IPS-20b (cell line): Measurements from ENCODE around the gene RBM33.

Experiments
- H3K27ac ChIP-seq: one replicate; pipeline ENCODE4 v1.5.1; 2013; ENCODE audit warnings: low read length
- H3K27me3 ChIP-seq: 2 replicates; pipeline ENCODE4 v1.6.1; 2013; ENCODE audit warnings: mild to moderate bottlenecking, low read length, inconsistent platforms; ENCODE audit not compliant: insufficient read depth
- H3K36me3 ChIP-seq: 2 replicates; pipeline ENCODE4 v1.6.1; 2013; ENCODE audit warnings: low read depth, mild to moderate bottlenecking, inconsistent platforms, low read length, moderate library complexity; ENCODE audit not compliant: insufficient read depth
- H3K4me1 ChIP-seq: 2 replicates; pipeline ENCODE4 v1.6.1; 2013; ENCODE audit warnings: mild to moderate bottlenecking, control low read depth, inconsistent platforms, low read length, moderate library complexity; ENCODE audit not compliant: insufficient read depth
- H3K4me3 ChIP-seq: 2 replicates; pipeline ENCODE4 v1.5.1; 2013; ENCODE audit warnings: mild to moderate bottlenecking, low read length, inconsistent platforms
- H3K9ac ChIP-seq: 2 replicates; pipeline ENCODE4 v1.6.1; 2013; ENCODE audit warnings: low read depth, mild to moderate bottlenecking, inconsistent platforms, low read length, moderate library complexity
- H3K9me3 ChIP-seq: 2 replicates; pipeline ENCODE4 v1.6.1; 2013; ENCODE audit warnings: mild to moderate bottlenecking, low read depth, low read length, inconsistent platforms; ENCODE audit not compliant: insufficient read depth

RBM33 gene

GRCh38 chr7:155732286-155732685 is 87.8 kb downstream of the RBM33 start:
- Histone ChIP-seq H3K27ac (no peak overlapping the region), H3K4me1 (no peaks in the 10 kb centered on the region), H3K4me3 (no peak overlapping the region), H3K27me3 (no peaks in the 10 kb centered on the region), H3K36me3 (peaks cover 47% of the 10 kb centered on the region; the same call in 1 of the 2 replicates), H3K9me3 (no peaks in the 10 kb centered on the region), H3K9ac (no peak overlapping the region)

GRCh38 chr7:155733582-155734444 is 89.4 kb downstream of the RBM33 start:
- no peak overlapping the region for H3K9ac ChIP-seq
- no peaks in the 10 kb centered on the region for H3K9me3 ChIP-seq
- H3K4me1 ChIP-seq = no peaks in the 10 kb centered on the region
- H3K36me3 ChIP-seq = peaks cover 53% of the 10 kb centered on the region
- no peaks in the 10 kb centered on the region for H3K27me3 ChIP-seq
- no peak overlapping the region for H3K4me3 ChIP-seq
- H3K27ac ChIP-seq = no peak overlapping the region

GRCh38 chr7:155734445-155734809 is 90.0 kb downstream of the RBM33 start:
- Histone ChIP-seq H3K4me1 (no peaks in the 10 kb centered on the region), H3K36me3 (peaks cover 57% of the 10 kb centered on the region), H3K9me3 (no peaks in the 10 kb centered on the region), H3K27me3 (no peaks in the 10 kb centered on the region), H3K9ac (no peak overlapping the region), H3K4me3 (no peak overlapping the region), H3K27ac (no peak overlapping the region)

GRCh38 chr7:155735442-155736115 is 91.1 kb downstream of the RBM33 start:
- Histone ChIP-seq H3K36me3 (peaks cover 58% of the 10 kb centered on the region), H3K27me3 (no peaks in the 10 kb centered on the region), H3K9ac (no peak overlapping the region), H3K9me3 (no peaks in the 10 kb centered on the region), H3K4me1 (peaks cover 5% of the 10 kb centered on the region; the same call in 1 of the 2 replicates), H3K4me3 (no peak overlapping the region), H3K27ac (no peak overlapping the region)

- Histone ChIP-seq H3K27ac (no peak overlapping the region), H3K4me3 (no peak overlapping the region), H3K9ac (no peak overlapping the region), H3K36me3 (peaks cover 67% of the 10 kb centered on the region), H3K27me3 (no peaks in the 10 kb centered on the region), H3K4me1 (peaks cover 9% of the 10 kb centered on the region; the same call in 1 of the 2 replicates), H3K9me3 (no peaks in the 10 kb centered on the region)
Observed at GRCh38 chr7:155737590-155737989, 93.1 kb downstream of the RBM33 start.

DNA sequence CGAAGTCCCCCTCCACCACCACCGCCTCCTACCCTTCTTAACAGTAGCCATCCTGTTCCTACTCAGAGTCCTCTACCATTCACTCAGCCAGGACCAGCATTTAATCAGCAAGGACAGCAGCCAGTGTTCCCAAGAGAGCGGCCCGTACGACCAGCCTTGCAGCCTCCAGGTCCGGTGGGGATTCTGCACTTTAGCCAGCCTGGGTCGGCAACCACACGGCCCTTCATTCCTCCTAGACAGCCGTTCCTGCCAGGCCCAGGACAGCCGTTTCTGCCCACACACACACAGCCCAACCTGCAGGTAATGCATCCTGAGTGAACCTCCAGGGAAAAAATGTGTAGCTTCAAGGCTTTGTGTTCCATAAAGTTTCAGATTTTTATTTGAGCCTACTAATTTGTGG is 93.6 kb downstream of the RBM33 start:
- peaks cover 9% of the 10 kb centered on the region; the same call in 1 of the 2 replicates for H3K4me1 ChIP-seq
- H3K36me3 ChIP-seq = peaks cover 72% of the 10 kb centered on the region
- no peak overlapping the region for H3K4me3 ChIP-seq
- H3K9me3 ChIP-seq = no peaks in the 10 kb centered on the region
- H3K27ac ChIP-seq = no peak overlapping the region
- H3K9ac ChIP-seq = no peak overlapping the region
- H3K27me3 ChIP-seq = no peaks in the 10 kb centered on the region

- Histone ChIP-seq H3K27me3 (no peaks in the 10 kb centered on the region), H3K36me3 (peaks cover 80% of the 10 kb centered on the region), H3K9me3 (no peaks in the 10 kb centered on the region), H3K4me1 (peaks cover 9% of the 10 kb centered on the region; the same call in 1 of the 2 replicates), H3K27ac (no peak overlapping the region), H3K9ac (no peak overlapping the region), H3K4me3 (no peak overlapping the region)
Observed at GRCh38 chr7:155738652-155739537, 94.4 kb downstream of the RBM33 start.

DNA sequence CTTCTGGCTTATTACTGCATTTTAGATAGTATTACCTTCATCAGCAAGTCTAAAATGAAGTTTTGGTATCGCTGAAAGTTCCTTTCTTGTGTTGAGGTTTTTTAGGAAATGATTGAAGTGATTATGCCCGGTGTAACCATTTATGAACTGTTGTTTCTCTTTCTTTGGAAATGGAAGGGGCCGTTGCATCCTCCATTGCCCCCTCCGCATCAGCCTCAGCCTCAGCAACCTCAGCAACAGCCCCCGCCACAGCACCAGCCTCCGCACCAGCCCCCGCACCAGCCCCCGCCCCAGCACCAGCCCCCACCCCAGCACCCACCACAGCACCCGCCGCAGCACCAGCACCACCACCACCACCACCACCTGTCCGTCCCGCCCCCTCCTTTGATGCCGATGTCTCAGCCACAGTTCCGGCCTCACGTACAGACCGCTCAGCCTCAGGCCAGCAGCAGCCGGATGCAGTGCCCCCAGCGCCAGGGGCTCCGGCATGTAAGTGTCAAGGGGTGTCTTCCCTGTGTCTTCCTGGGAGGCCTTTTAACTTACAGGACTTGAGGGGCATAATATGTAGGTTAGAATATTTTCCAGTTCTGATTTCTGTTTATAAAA is 95.2 kb downstream of the RBM33 start:
- Histone ChIP-seq H3K4me1 (peaks cover 9% of the 10 kb centered on the region; the same call in 1 of the 2 replicates), H3K36me3 (peaks cover 87% of the 10 kb centered on the region), H3K9me3 (no peaks in the 10 kb centered on the region), H3K27me3 (no peaks in the 10 kb centered on the region), H3K4me3 (no peak overlapping the region), H3K9ac (no peak overlapping the region), H3K27ac (no peak overlapping the region)

DNA sequence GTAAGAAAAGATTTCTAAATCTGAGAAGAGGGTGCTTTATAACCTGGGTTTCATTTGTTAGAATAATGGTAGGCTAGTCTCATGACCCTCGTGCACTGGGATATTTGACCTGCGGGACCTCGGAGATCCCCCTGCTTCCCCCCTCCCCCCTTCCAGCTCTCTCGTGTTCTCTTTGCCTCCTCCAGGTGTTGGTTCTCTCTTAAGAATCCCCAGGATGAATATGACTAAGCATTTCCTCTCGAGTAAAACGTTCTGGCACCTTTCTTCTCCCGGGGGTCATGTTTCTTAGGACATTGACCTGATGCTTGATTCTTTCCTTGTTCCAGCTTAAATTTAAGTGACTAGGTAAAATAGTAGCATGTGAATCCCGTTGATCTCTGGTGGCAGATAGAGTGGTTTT is 96.6 kb downstream of the RBM33 start:
- Histone ChIP-seq H3K27me3 (no peaks in the 10 kb centered on the region), H3K27ac (peak overlapping the region; percentile 16), H3K9me3 (no peaks in the 10 kb centered on the region), H3K36me3 (peaks cover 91% of the 10 kb centered on the region), H3K4me3 (no peak overlapping the region), H3K4me1 (peaks cover 9% of the 10 kb centered on the region; the same call in 1 of the 2 replicates), H3K9ac (peak overlapping the region; percentile 23; the same call in 1 of the 2 replicates)

- H3K9ac ChIP-seq = 0 out of 2 replicates have a peak overlapping the region, but pooled peaks have one; percentile 23
- H3K9me3 ChIP-seq = no peaks in the 10 kb centered on the region
- no peaks in the 10 kb centered on the region for H3K27me3 ChIP-seq
- H3K36me3 ChIP-seq = peaks cover 96% of the 10 kb centered on the region
- no peak overlapping the region for H3K4me3 ChIP-seq
- H3K27ac ChIP-seq = no peak overlapping the region
- peaks cover 9% of the 10 kb centered on the region; the same call in 1 of the 2 replicates for H3K4me1 ChIP-seq
Observed at GRCh38 chr7:155741805-155742204, 97.3 kb downstream of the RBM33 start.

DNA sequence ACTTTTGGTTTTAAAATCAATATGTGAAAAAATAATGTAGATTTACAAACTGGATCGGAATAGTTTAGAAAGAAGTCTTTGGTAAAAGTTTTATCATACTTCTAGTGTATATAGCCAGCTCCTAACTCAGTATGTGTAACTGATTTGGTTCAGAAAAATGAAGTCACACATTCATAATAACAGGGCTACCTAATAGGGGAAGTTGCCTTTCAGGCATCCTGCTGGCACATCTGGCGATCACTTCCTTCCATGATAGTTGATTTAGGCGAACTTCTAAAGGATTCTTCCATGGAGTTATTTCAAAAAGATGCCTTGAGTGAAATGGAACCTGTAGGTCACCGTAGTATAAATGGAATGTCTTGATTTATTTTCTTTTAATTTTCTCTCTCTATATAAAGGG is 98.7 kb downstream of the RBM33 start:
- Histone ChIP-seq H3K4me3 (no peak overlapping the region), H3K27me3 (no peaks in the 10 kb centered on the region), H3K27ac (no peak overlapping the region), H3K36me3 (peaks cover 96% of the 10 kb centered on the region), H3K9me3 (no peaks in the 10 kb centered on the region), H3K4me1 (peaks cover 9% of the 10 kb centered on the region; the same call in 1 of the 2 replicates), H3K9ac (no peak overlapping the region)
